ENCODE measurements around the gene ARRDC4. TPM values are rescaled to one million over a fixed set of nuclear protein-coding genes. Genes with fewer than 3 reads are reported as not detected.

The ARRDC4 gene
- total RNA-seq, 1 experiment from 2014 or later = 8.7 TPM

DNA sequence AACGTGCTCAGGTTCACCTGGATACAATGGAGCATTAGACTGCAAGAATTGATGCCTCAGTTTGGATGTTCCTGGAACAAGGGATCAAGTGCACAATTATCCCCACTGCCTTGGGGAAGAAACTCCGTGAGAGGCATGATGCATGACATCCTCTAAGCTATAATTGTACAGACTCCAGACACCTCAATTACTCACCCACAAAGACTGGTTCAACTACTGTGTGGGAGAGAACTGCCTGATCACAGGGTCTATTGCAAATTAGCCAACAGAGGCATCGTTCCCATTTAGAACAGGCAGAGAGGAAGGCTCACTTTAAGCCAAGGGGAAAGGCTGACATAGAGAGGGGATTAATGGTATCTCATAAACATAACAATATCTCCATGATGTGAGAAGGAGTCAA is 43.5 kb downstream of the ARRDC4 start:
- Histone ChIP-seq H2BK12ac (ENCODE audit: insufficient read length, low read depth, low read length) (no peak overlapping the region), H3K14ac (ENCODE audit: insufficient read depth, low read length) (no peak overlapping the region), H3K4me2 (ENCODE audit: insufficient read depth, insufficient read length, low read length) (no peak overlapping the region), H2BK15ac (ENCODE audit: low read depth, low read length) (no peak overlapping the region), H3K27ac (ENCODE audit: insufficient read length, low read depth, low read length) (no peak overlapping the region), H4K5ac (ENCODE audit: insufficient read length, low read depth, low read length) (no peak overlapping the region), H3K18ac (ENCODE audit: insufficient read length, low read depth, low read length) (no peak overlapping the region), H4K8ac (replicated peaks; ENCODE audit: insufficient read length, low read depth, low read length) (no peak overlapping the region), H2AK5ac (ENCODE audit: insufficient read length, low read length) (no peak overlapping the region), H3K79me1 (ENCODE audit: insufficient read depth, low read depth, low read length, poor library complexity, severe bottlenecking) (no peaks in the 10 kb centered on the region), H3T11ph (ENCODE audit: low read length) (no peak overlapping the region), H4K20me1 (ENCODE audit: control insufficient read depth, insufficient read depth, insufficient read length) (peaks cover 2% of the 10 kb centered on the region), H4K91ac (ENCODE audit: insufficient read length, low read depth, low read length) (no peak overlapping the region), H3K79me2 (ENCODE audit: insufficient read depth, low read length) (no peaks in the 10 kb centered on the region), H2BK120ac (ENCODE audit: low read depth, low read length, poor library complexity, severe bottlenecking) (no peak overlapping the region), H3K27me3 (ENCODE audit: insufficient read depth, low read length) (no peaks in the 10 kb centered on the region), H3K23ac (ENCODE audit: insufficient read length, low read depth, low read length) (no peak overlapping the region), H2BK20ac (ENCODE audit: low read depth, low read length, poor library complexity, severe bottlenecking) (no peak overlapping the region), H3K9me3 (ENCODE audit: control insufficient read depth, low read depth, low read length) (no peaks in the 10 kb centered on the region), H3K9ac (ENCODE audit: extremely low read depth, insufficient read length, low read length) (no peak overlapping the region), H3K4ac (ENCODE audit: low read depth, low read length) (no peak overlapping the region), H3K4me1 (ENCODE audit: insufficient read depth, low read length) (no peaks in the 10 kb centered on the region), H3K23me2 (ENCODE audit: insufficient read length, low read depth, low read length, poor library complexity, severe bottlenecking) (no peaks in the 10 kb centered on the region), H2AFZ (ENCODE audit: low read length) (no peak overlapping the region), H3K56ac (ENCODE audit: insufficient read length, low read depth, low read length) (no peak overlapping the region), H2BK5ac (ENCODE audit: insufficient read length, low read length) (no peak overlapping the region)
- Mint-ChIP-seq H3K27ac (no peak overlapping the region), H3K4me3 (no peak overlapping the region), H3K4me1 (peaks cover 0 to 3% of the 10 kb centered on the region in 2 experiments; a peak in 3 of 4 replicates), H3K9me3 (no peaks in the 10 kb centered on the region), H3K36me3 (ENCODE audit: insufficient read depth in 1 of 3, low read depth in 3 of 3) (no peaks in the 10 kb centered on the region; a peak in 1 of 7 replicates), H3K27me3 (ENCODE audit: low read depth) (no peaks in the 10 kb centered on the region)
- TF ChIP-seq, protein P1, sequence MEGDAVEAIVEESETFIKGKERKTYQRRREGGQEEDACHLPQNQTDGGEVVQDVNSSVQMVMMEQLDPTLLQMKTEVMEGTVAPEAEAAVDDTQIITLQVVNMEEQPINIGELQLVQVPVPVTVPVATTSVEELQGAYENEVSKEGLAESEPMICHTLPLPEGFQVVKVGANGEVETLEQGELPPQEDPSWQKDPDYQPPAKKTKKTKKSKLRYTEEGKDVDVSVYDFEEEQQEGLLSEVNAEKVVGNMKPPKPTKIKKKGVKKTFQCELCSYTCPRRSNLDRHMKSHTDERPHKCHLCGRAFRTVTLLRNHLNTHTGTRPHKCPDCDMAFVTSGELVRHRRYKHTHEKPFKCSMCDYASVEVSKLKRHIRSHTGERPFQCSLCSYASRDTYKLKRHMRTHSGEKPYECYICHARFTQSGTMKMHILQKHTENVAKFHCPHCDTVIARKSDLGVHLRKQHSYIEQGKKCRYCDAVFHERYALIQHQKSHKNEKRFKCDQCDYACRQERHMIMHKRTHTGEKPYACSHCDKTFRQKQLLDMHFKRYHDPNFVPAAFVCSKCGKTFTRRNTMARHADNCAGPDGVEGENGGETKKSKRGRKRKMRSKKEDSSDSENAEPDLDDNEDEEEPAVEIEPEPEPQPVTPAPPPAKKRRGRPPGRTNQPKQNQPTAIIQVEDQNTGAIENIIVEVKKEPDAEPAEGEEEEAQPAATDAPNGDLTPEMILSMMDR (conservative IDR thresholded peaks at IDR 0.05) = no peak
- no peak for DNase-seq
- no CpG with 5 or more reads among the region's 3 CpGs for WGBS (ENCODE audit: extremely low coverage, insufficient read length, low lambda C conversion rate)
